H1 (cell line): ENCODE data around the gene DCLK1. TPM values are rescaled to one million over a fixed set of nuclear protein-coding genes. Genes with fewer than 3 reads are reported as not detected.

ENCODE experiments used
- CTCF ChIA-PET: fragments of 300-600 bp; sonication (Branson Sonifier 250); formaldehyde crosslinking; loops from one replicate; lab custom pipeline; 2021; ENCODE audit not compliant: partially characterized antibody; lab: Charles Lee
- POLR2A ChIA-PET: fragments of 300-600 bp; sonication (Branson Sonifier 250); formaldehyde crosslinking; loops from one replicate; lab custom pipeline; 2021; ENCODE audit warnings: inconsistent platforms; ENCODE audit not compliant: partially characterized antibody; lab: Charles Lee
- DNase-seq, 2 experiments: peaks; one replicate each; pipeline versions ENCODE4 v3.0.0 to v3.0.0-alpha.2; 2010 to 2022; ENCODE audit warnings: low spot score in 2 of 2, low read depth in 1 of 2, mixed read lengths in 1 of 2
- FAIRE-seq: peaks from 2 replicates; lab custom pipeline; 2011; peaks lifted over from hg19 to GRCh38; lab: Jason Lieb, UNC
- H2AFZ ChIP-seq: 2 replicates; pipeline ENCODE4 v1.8.1; 2012; ENCODE audit warnings: low read length, inconsistent platforms
- H2AK5ac ChIP-seq: 2 replicates; pipeline ENCODE4 v1.6.1; 2013; ENCODE audit warnings: low read depth, low read length
- H2BK120ac ChIP-seq: replicated peaks from 2 replicates; pipeline ENCODE3; 2013; ENCODE audit warnings: low read depth, low read length, inconsistent platforms
- H2BK12ac ChIP-seq: 2 replicates; pipeline ENCODE4 v1.6.1; 2013; ENCODE audit warnings: low read depth, low read length
- H2BK15ac ChIP-seq: 2 replicates; pipeline ENCODE4 v1.6.1; 2013; ENCODE audit warnings: low read length
- H2BK20ac ChIP-seq: 2 replicates; pipeline ENCODE4 v1.6.1; 2013; ENCODE audit warnings: low read length
- H2BK5ac ChIP-seq: 2 replicates; pipeline ENCODE4 v1.6.1; 2013; ENCODE audit warnings: low read depth, low read length
- H3K14ac ChIP-seq: 2 replicates; pipeline ENCODE4 v1.6.1; 2013; ENCODE audit warnings: inconsistent platforms; ENCODE audit not compliant: insufficient read length
- H3K18ac ChIP-seq: 2 replicates; pipeline ENCODE4 v1.6.1; 2013; ENCODE audit warnings: low read length; ENCODE audit errors: extremely low read depth
- H3K23ac ChIP-seq: 2 replicates; pipeline ENCODE4 v1.6.1; 2013; ENCODE audit warnings: inconsistent platforms; ENCODE audit not compliant: insufficient read length
- H3K23me2 ChIP-seq: 2 replicates; pipeline ENCODE4 v1.6.1; 2013; ENCODE audit warnings: low read depth, low read length
- H3K27ac ChIP-seq: 2 replicates; pipeline ENCODE4 v1.6.1; 2011; ENCODE audit warnings: low read depth, low read length, inconsistent platforms
- H3K27me3 ChIP-seq, 4 experiments: replicated peaks in 1 of 4; 1 replicate in 1 of 4; 2 replicates in 3 of 4; pipeline versions ENCODE4 v1.6.1 to v1.8.1; 2011 to 2013; ENCODE audit warnings: low read length in 3 of 4, mild to moderate bottlenecking in 3 of 4, inconsistent platforms in 2 of 4, mixed read lengths in 2 of 4, moderate library complexity in 1 of 4; ENCODE audit not compliant: control insufficient read depth in 3 of 4, insufficient read depth in 3 of 4; ENCODE audit errors: extremely low read depth in 1 of 4
- H3K36me3 ChIP-seq, 4 experiments: 2 replicates each; pipeline versions ENCODE4 v1.6.1 to v1.8.1; 2011 to 2013; ENCODE audit warnings: mild to moderate bottlenecking in 4 of 4, low read length in 3 of 4, moderate library complexity in 2 of 4, control low read depth in 1 of 4, inconsistent platforms in 1 of 4; ENCODE audit not compliant: insufficient read depth in 4 of 4, control insufficient read depth in 2 of 4
- H3K4ac ChIP-seq: replicated peaks from 2 replicates; pipeline ENCODE3; 2013; ENCODE audit warnings: low read length, low read depth, mixed read lengths, inconsistent platforms; ENCODE audit not compliant: insufficient read length
- H3K4me1 ChIP-seq, 4 experiments: replicated peaks in 1 of 4; 1 replicate in 1 of 4; 2 replicates in 3 of 4; pipeline versions ENCODE4 v1.6.1 to v1.8.1; 2011 to 2013; ENCODE audit warnings: low read length in 3 of 4, inconsistent platforms in 2 of 4, mixed read lengths in 1 of 4; ENCODE audit not compliant: insufficient read depth in 4 of 4, control insufficient read depth in 3 of 4
- H3K4me2 ChIP-seq, 2 experiments: 2 replicates each; pipeline versions ENCODE4 v1.6.1 to v1.8.1; 2011 to 2013; ENCODE audit warnings: low read depth in 2 of 2, low read length in 2 of 2, control low read depth in 1 of 2, inconsistent platforms in 1 of 2, mild to moderate bottlenecking in 1 of 2; ENCODE audit not compliant: insufficient read depth in 1 of 2
- H3K4me3 ChIP-seq, 4 experiments: fragments of 200-600, 300-600 bp in 1 of 4; sonication (generic), shearing (Covaris generic), sonication (Bioruptor Twin) in 1 of 4; 2 replicates each; pipeline versions ENCODE4 v1.5.1 to v1.8.1; 2011 to 2016; ENCODE audit warnings: low read length in 4 of 4, low read depth in 3 of 4, control low read depth in 2 of 4, inconsistent platforms in 2 of 4, mild to moderate bottlenecking in 2 of 4, mixed read lengths in 1 of 4, moderate library complexity in 1 of 4; ENCODE audit not compliant: insufficient read depth in 2 of 4; ENCODE audit errors: extremely low read depth in 1 of 4
- H3K56ac ChIP-seq: replicated peaks from 2 replicates; pipeline ENCODE3; 2013; ENCODE audit warnings: low read depth, mild to moderate bottlenecking, mixed read lengths, low read length, inconsistent platforms; ENCODE audit not compliant: insufficient read length
- H3K79me1 ChIP-seq: 2 replicates; pipeline ENCODE4 v1.6.1; 2013; ENCODE audit warnings: low read depth, low read length, control low read depth
- H3K79me2 ChIP-seq, 2 experiments: 2 replicates each; pipeline versions ENCODE4 v1.6.1 to v1.8.1; 2012 to 2013; ENCODE audit warnings: low read length in 2 of 2, mild to moderate bottlenecking in 2 of 2, inconsistent platforms in 1 of 2; ENCODE audit not compliant: insufficient read depth in 2 of 2, control insufficient read depth in 1 of 2
- H3K9ac ChIP-seq, 4 experiments: replicated peaks in 1 of 4; 1 replicate in 1 of 4; 2 replicates in 3 of 4; pipeline versions ENCODE4 v1.6.1 to v1.8.1; 2011 to 2013; ENCODE audit warnings: low read depth in 3 of 4, low read length in 3 of 4, control low read depth in 2 of 4, mild to moderate bottlenecking in 2 of 4, moderate library complexity in 2 of 4, inconsistent platforms in 1 of 4; ENCODE audit errors: extremely low read depth in 1 of 4
- H3K9me3 ChIP-seq, 2 experiments: 2 replicates each; pipeline versions ENCODE4 v1.6.1 to v1.8.1; 2012 to 2013; ENCODE audit warnings: mild to moderate bottlenecking in 2 of 2, moderate library complexity in 2 of 2, control low read depth in 1 of 2, inconsistent platforms in 1 of 2, low read depth in 1 of 2, low read length in 1 of 2, mixed read lengths in 1 of 2; ENCODE audit not compliant: insufficient read depth in 2 of 2
- H4K20me1 ChIP-seq, 2 experiments: replicated peaks in 1 of 2; 2 replicates each; pipeline versions ENCODE3 to v1.8.1; 2011 to 2013; ENCODE audit warnings: inconsistent platforms in 2 of 2, low read length in 2 of 2, mild to moderate bottlenecking in 1 of 2; ENCODE audit not compliant: insufficient read depth in 2 of 2, control insufficient read depth in 1 of 2
- H4K5ac ChIP-seq: 2 replicates; pipeline ENCODE4 v1.6.1; 2013; ENCODE audit warnings: low read length, low read depth, mixed read lengths, inconsistent platforms; ENCODE audit not compliant: insufficient read length
- H4K8ac ChIP-seq: 2 replicates; pipeline ENCODE4 v1.8.0; 2013; ENCODE audit warnings: mild to moderate bottlenecking, moderate library complexity, low read length, inconsistent platforms; ENCODE audit not compliant: insufficient read depth; ENCODE audit errors: extremely low read depth
- H4K91ac ChIP-seq: replicated peaks from 2 replicates; pipeline ENCODE3; 2013; ENCODE audit warnings: low read length, mixed read lengths, inconsistent platforms; ENCODE audit not compliant: insufficient read length
- BACH1 ChIP-seq: IDR thresholded peaks from 2 replicates; pipeline ENCODE4 v1.6.1; 2012; ENCODE audit warnings: low read length, improper control_type of control experiment
- CBX5 ChIP-seq: fragments of 300-800, 300-1000 bp; sonication (generic); IDR thresholded peaks from 2 replicates; pipeline ENCODE4 v1.7.1; 2016; ENCODE audit warnings: antibody characterized with exemption, low read length, low read depth
- CBX8 ChIP-seq: fragments of 300-800, 300-1000 bp; sonication (generic); IDR thresholded peaks from 2 replicates; pipeline ENCODE4 v1.7.1; 2016; ENCODE audit warnings: low read depth, low read length, borderline replicate concordance
- GTF2F1 ChIP-seq: IDR thresholded peaks from 2 replicates; pipeline ENCODE4 v1.6.1; 2012; ENCODE audit warnings: low read depth, low read length, improper control_type of control experiment, borderline replicate concordance
- HDAC6 ChIP-seq: IDR thresholded peaks from one replicate; pipeline ENCODE4 v1.7.1; 2012; ENCODE audit warnings: low read depth, mild to moderate bottlenecking, inconsistent platforms, low read length, moderate library complexity
- KDM1A ChIP-seq: fragments of 200-600, 300-600 bp; sonication (generic); IDR thresholded peaks from 2 replicates; pipeline ENCODE4 v1.7.1; 2016; ENCODE audit warnings: mild to moderate bottlenecking, low read length, borderline replicate concordance
- NRF1 ChIP-seq: IDR thresholded peaks from 2 replicates; pipeline ENCODE4 v1.6.1; 2011; ENCODE audit warnings: mild to moderate bottlenecking, low read depth, low read length, improper control_type of control experiment
- RNF2 ChIP-seq: fragments of 200-900, 300-1000 bp; sonication (generic); IDR thresholded peaks from 2 replicates; pipeline ENCODE4 v1.7.1; 2016; ENCODE audit warnings: borderline replicate concordance, low read depth, mild to moderate bottlenecking, antibody characterized with exemption, low read length; ENCODE audit not compliant: poor library complexity, severe bottlenecking; ENCODE audit errors: missing control alignments
- SIN3A ChIP-seq, 2 experiments: IDR thresholded peaks in 1 of 2; conservative IDR thresholded peaks in 1 of 2; 2 replicates each; pipeline ENCODE4 v1.6.1; 2011 to 2012; ENCODE audit warnings: low read length in 2 of 2, improper control_type of control experiment in 1 of 2, low read depth in 1 of 2, mild to moderate bottlenecking in 1 of 2
- SIX5 ChIP-seq: IDR thresholded peaks from 2 replicates; pipeline ENCODE4 v1.6.1; 2011; ENCODE audit warnings: mild to moderate bottlenecking, low read depth, low read length
- WGBS, 2 experiments: shearing (Covaris generic) in 1 of 2; methylation state at CpG; one replicate each; pipeline versions ENCODE4 v1.1.6 to v1.1.7; 2013 to 2015; ENCODE audit warnings: low lambda C conversion rate in 2 of 2, mixed read lengths in 2 of 2, inconsistent platforms in 1 of 2, low coverage in 1 of 2, missing lambda C conversion rate in 1 of 2; ENCODE audit not compliant: insufficient replicate concordance in 2 of 2, insufficient coverage in 1 of 2, insufficient read length in 1 of 2; ENCODE audit errors: extremely low coverage in 1 of 2, missing lambda C conversion rate in 1 of 2; 5-methylcytosine and 5-hydroxymethylcytosine counted together
- polyA plus RNA-seq, 7 experiments: library from polyadenylated mRNA; depleted of rRNA in 3 of 7; stranded (reverse) in 5 of 7; unstranded in 2 of 7; fragments of >200 nt in 5 of 7; fragments of 200-250 nt in 2 of 7; gene quantifications; 1 replicate in 5 of 7; 2 replicates in 1 of 7; 4 replicates in 1 of 7; pipeline versions ENCODE4 v1.2.1 to v1.2.3, GENCODE V29; 2011 to 2013; ENCODE audit warnings: missing spikeins in 2 of 7, mixed read lengths in 2 of 7
- total RNA-seq: library from RNA; stranded (reverse); fragmentation: NEBNext Ultra II Directional; extraction: Animal tissue kit (Norgen Biotek cat#: 25700); gene quantifications from 2 replicates; pipeline ENCODE4 v1.2.1, GENCODE V29; 2021
- TF ChIP-seq, protein P1 (sequence below): IDR thresholded peaks from 2 replicates; pipeline ENCODE4 v1.6.1; 2011; ENCODE audit warnings: low read length, improper control_type of control experiment
- TF ChIP-seq, protein P2 (sequence below): IDR thresholded peaks from 2 replicates; pipeline ENCODE4 v1.6.1; 2011; ENCODE audit warnings: low read depth, mild to moderate bottlenecking, low read length; ENCODE audit not compliant: insufficient read depth

DCLK1 gene
- total and polyA plus RNA-seq, 2 of the 8 experiments (the other 6 are each of a cell fraction or from before 2014, with no cell fraction given): 22.8 to 41.0 TPM

DNA sequence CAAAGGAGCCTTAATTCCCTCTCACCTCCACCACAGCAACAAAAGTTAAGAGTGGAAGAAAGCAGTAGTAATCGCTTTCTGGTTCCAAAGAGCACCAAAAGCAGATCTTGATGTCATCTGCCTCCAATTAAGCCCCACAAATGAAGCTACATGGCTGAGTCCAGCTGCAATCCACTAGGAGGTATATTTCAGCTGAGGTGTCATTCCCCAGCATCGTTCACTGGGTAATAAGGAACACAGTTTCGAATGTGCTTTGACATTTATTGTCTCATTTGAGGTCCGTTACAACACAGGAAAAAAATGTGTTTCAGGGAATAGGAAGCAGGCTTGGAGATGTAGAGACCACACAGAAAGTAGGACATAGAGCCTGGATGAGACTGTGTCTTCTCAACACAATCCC, 190.4 kb downstream of the DCLK1 start:
- H4K5ac ChIP-seq: no peak overlapping the region
- no peak overlapping the region for H2BK12ac ChIP-seq
- H3K14ac ChIP-seq: no peak overlapping the region
- no peaks in the 10 kb centered on the region for H3K79me2 ChIP-seq
- 0 out of 2 replicates have a peak, but pooled peaks cover 1% of the 10 kb centered on the region for H3K23me2 ChIP-seq
- no peak overlapping the region for H2AFZ ChIP-seq
- H3K23ac ChIP-seq: no peak overlapping the region
- H3K27ac ChIP-seq: no peak overlapping the region
- DNase-seq: no peak
- no peak overlapping the region for H3K9ac ChIP-seq
- no peak overlapping the region for H2AK5ac ChIP-seq
- peaks cover 4 to 7% of the 10 kb centered on the region in 2 experiments; a peak in 3 of 4 replicates for H3K9me3 ChIP-seq
- H3K4ac ChIP-seq: no peak overlapping the region
- no peak overlapping the region for H3K56ac ChIP-seq
- no peak overlapping the region for H2BK20ac ChIP-seq
- no peak overlapping the region for H4K91ac ChIP-seq
- no peak overlapping the region for H2BK5ac ChIP-seq
- 93% methylated on average over 4 of the region's 4 CpGs; no CpG with 5 or more reads in 1 of the 2 experiments for WGBS, 2 experiments
- peaks cover 0 to 6% (median 0%) of the 10 kb centered on the region in 4 experiments; a peak in 2 of 8 replicates for H3K36me3 ChIP-seq
- H3K4me2 ChIP-seq: no peak overlapping the region
- no peaks in the 10 kb centered on the region for H3K79me1 ChIP-seq
- no peaks in the 10 kb centered on the region for H4K20me1 ChIP-seq
- CTCF ChIA-PET: interaction anchor here (0.6 to 2.4 kb wide), 4 partner anchors 12 to 127 kb away, joined by 3 to 17 read pairs (median 5); no protein-coding TSS in a partner anchor
- no peak for FAIRE-seq
- TF ChIP-seq SIX5 (no peak), GTF2F1 (no peak), NRF1 (no peak), HDAC6 (no peak), SIN3A (conservative IDR thresholded peaks at IDR 0.05 in 1 of 2, IDR thresholded peaks at IDR 0.05 in 1 of 2; ENCODE audit: low read depth in 1 of 2, low read length in 2 of 2) (no peak), CBX5 (no peak), RNF2 (no peak), CBX8 (no peak), KDM1A (no peak), BACH1 (no peak)
- TF ChIP-seq, protein P1, sequence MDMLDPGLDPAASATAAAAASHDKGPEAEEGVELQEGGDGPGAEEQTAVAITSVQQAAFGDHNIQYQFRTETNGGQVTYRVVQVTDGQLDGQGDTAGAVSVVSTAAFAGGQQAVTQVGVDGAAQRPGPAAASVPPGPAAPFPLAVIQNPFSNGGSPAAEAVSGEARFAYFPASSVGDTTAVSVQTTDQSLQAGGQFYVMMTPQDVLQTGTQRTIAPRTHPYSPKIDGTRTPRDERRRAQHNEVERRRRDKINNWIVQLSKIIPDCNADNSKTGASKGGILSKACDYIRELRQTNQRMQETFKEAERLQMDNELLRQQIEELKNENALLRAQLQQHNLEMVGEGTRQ: no peak
- TF ChIP-seq, protein P2, sequence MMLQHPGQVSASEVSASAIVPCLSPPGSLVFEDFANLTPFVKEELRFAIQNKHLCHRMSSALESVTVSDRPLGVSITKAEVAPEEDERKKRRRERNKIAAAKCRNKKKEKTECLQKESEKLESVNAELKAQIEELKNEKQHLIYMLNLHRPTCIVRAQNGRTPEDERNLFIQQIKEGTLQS: no peak
- TF ChIP-seq, all 59 proteins: peak for 0
- Histone ChIP-seq H3K18ac (no peak overlapping the region), H2BK15ac (no peak overlapping the region), H4K8ac (no peak overlapping the region), H3K4me1 (no peaks in the 10 kb centered on the region), H2BK120ac (no peak overlapping the region), H3K4me3 (no peak overlapping the region), H3K27me3 (no peaks in the 10 kb centered on the region)
- POLR2A ChIA-PET: no interaction called here
